GM21360 (cell line): Measurements from ENCODE around the gene CCDC50.

Experiments used
- ATAC-seq: cut with Tn5 transposase; IDR thresholded peaks from one replicate; pipeline ENCODE4 v1.9.1; 2021; ENCODE audit warnings: mild to moderate bottlenecking, moderate library complexity; ENCODE audit not compliant: unreplicated experiment

Gene CCDC50, protein sequence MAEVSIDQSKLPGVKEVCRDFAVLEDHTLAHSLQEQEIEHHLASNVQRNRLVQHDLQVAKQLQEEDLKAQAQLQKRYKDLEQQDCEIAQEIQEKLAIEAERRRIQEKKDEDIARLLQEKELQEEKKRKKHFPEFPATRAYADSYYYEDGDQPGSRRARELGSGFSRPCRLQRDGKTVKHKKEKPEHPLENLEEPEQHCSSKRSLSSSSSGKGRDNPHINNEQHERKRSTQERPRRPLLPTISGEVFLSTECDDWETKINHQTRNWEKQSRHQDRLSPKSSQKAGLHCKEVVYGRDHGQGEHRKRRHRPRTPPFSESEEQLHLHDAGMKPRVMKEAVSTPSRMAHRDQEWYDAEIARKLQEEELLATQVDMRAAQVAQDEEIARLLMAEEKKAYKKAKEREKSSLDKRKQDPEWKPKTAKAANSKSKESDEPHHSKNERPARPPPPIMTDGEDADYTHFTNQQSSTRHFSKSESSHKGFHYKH

GRCh38 chr3:191328962-191329653 lies at the start of gene CCDC50:
Gene CCDC50 (plus strand): TSS chr3:191329394. CDS start chr3:191329675, 281 bp downstream.
- peak; percentile 81 for ATAC-seq

- ATAC-seq, result no peak
Observed at GRCh38 chr3:191280111-191280510, 49.1 kb upstream of the CCDC50 start.

GRCh38 chr3:191280882-191281281 lies 48.3 kb upstream of the CCDC50 start:
- no peak for ATAC-seq

DNA sequence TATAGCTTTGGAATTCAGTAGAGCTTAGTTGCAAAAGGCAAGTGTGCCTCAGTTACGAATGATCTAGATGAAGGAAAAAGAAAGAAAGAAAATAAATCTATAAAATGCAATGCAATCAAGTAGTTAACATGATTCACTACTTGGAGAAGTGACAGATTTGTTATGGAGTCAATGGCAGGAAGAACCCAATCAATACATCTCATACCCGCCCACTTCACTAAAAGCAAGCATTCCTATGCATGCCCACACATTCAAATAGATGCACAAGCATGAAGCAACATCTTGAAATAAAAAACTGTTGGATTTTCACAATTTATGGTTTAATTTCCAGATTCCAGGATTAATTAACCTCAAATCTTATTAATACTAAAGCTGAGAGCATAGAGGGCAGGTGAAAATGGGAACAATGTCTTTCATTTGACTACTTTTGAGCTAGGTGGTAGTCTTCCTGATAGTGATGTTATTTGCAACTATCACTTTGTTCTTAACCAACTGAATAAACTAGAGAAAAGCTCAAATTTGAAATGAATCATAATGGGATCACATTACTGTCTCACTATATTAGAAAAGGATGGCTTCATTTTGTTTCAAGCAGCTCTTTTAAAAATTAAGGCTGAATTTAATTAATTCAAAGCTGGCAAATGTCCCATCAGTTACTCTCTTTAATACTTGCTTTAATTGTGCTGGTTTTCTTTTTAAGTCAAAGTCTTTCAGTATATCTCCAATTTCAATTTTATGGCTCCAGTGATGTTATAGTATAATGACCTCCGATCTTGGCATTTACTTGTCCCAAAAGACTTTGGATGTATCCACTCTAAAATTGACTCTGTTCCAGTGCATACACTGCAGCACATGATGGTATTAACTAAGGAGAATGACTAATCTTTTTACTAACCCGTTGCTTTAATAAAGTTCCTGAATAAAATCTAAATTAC lies 46.7 kb upstream of the CCDC50 start:
- ATAC-seq, result no peak

GRCh38 chr3:191283400-191283799 lies 45.8 kb upstream of the CCDC50 start:
- no peak for ATAC-seq

GRCh38 chr3:191290311-191291025 lies 38.7 kb upstream of the CCDC50 start:
- peak; percentile 80 for ATAC-seq

DNA sequence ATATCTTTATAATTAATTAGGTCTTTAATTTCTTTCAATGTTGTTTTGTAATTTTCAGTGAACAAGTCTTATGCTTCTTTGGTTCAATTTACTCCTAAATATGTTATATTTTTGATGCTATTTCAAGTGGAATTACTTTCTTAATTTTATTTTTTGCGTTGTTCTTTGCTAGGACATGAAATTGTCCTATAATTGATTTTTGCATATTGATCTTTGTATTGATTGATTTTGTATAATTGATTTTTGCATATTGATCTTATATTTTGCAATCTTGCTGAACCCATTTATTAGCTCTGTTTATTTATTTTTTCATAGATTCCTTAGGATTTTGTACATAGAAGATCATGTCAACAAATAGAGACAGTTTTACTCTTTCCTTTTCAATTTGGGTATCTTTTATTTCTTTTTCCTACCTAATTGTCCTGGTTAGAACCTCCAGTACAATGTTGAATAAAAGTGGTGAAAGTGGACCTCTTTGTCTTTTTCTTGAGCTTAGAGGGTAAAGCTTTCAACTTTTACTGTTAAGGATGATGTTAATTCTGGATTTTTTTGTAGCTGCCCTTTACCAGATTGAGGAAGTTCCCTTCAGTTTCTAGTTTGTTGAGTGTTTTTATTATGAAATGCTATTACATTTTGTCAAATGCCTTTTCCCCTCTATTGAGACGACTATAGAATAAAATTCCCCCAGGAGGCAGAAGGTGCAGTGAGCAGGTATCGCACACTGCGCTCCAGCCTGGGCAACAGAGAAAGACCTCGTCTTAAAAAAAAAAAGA lies 36.8 kb upstream of the CCDC50 start:
- ATAC-seq, result no peak

DNA sequence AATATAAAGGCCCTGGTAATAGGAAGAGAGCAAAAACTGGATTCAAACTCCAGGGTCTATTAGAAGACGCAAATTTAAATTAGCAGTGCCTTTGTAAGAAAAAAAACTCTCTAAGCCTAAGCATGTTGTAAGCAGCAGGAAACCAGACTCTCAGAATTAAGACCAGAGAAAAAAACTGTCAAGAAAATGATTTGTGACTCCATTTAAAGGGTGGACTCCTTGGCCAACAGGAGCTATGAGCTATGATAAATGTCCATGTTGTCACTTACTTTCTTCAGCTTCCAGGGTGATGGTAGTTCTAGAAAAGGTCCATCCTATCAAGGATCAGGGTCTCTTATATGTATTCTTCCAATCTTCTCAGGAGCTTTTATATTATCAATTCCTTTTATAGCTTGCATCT lies 34.9 kb upstream of the CCDC50 start:
- ATAC-seq, result no peak

GRCh38 chr3:191296041-191296541 lies 33.1 kb upstream of the CCDC50 start:
- ATAC-seq, result peak; percentile 89

DNA sequence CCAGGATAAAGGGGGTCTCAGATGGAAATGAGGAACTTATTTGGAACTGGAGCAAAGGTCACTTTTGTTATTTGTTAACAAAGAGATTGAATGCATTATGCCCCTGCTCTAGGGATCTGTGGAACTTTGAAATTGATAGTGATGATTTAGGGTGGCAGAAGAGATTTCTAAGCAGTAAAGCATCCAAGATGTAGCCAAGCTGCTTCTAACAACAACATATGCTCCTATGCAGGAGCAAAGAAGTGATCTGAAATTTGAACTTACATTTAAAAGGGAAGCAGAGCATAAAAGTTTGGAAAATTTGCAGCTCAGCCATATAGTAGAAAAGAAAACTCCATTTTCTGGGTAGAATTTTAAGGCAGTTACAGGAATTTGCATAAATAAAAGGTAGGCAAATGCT lies 30.3 kb upstream of the CCDC50 start:
- ATAC-seq, result no peak

GRCh38 chr3:191300422-191300821 lies 28.8 kb upstream of the CCDC50 start:
- no peak for ATAC-seq

DNA sequence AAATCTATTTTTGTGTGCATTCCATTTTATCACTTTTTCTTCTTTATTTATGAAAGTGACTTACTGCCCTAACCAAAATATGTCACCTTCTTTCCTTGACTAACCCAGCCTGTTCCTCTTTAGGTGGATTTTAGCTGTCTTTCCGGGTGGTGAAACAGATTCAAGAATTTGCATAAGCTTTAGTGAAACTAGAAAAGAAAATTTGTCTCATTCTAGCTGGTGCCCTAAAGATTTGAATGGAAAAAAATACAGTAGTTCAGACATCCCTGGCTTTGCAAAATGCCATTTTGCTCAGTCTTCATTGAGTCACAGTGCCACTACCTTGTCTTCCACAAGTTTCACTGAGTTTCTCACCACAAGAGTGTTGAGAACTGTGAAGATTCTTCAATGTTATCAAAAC lies 28.2 kb upstream of the CCDC50 start:
- ATAC-seq, result peak; percentile 73

DNA sequence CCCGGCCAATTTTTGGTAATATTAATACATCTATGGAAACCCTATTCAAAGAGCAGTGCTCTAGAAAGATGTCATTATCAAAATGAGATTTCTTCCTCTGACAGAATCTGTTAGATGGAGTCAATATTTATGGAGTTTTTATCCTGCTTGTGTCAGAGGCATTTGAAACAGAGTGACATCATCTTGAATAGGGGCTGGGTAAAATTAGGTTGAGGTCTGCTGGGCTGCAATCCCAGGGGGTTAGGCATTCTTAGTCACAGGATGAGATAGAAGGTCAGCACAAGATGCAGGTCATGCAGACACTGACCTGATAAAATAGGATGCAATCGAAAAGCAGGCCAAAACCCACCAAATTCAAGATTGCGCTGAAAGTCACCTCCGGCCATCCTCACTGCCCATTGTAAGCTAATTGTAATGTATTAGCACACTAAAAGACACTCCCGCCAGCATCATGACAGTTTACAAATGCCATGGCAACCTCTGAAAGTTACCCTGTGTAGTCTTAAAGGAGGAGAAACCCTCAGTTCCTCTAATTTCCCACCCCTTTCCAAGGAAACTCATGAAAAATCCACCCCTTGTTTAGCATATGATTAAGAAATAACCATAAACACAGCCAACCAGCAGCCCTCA lies 27.3 kb upstream of the CCDC50 start:
- ATAC-seq, result no peak

DNA sequence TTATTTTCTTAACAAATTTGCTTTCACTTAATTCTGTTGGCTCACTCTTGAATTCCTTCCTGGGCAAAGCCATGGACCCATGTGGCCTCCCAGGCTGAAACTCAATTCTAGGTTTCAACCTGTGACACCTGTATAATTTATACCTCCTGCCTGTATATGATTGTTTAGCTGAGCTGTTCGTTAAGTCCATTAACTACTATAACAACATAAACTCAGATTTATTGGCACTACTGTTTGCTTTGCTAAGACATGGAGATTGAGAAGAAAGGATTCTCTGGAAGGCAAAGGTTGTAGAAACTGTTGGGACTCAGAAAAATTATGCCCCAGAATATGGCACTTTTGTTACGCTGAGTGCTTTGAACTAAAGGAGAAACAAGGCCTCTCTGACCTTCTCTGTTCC lies 26.7 kb upstream of the CCDC50 start:
- ATAC-seq, result no peak

GRCh38 chr3:191303596-191303995 lies 25.6 kb upstream of the CCDC50 start:
- no peak for ATAC-seq

DNA sequence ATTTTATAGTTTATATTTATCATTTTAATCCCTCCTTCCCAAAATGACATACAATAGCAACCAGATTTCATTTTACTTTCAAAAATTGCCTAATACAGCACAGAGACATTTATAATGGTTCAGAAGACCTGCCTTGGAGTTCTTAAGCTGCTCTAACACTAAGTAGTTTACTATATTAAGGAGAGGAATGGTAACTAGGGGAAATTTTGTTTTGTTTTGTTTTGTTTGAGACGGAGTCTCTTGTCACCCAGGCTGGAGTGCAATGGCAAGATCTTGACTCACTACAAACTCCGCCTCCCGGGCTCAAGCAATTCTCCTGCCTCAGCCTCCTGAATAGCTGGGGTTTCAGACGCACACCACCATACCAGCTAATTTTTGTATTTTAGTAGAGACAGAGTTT lies 22.8 kb upstream of the CCDC50 start:
- no peak for ATAC-seq

GRCh38 chr3:191307341-191307740 lies 21.9 kb upstream of the CCDC50 start:
- no peak for ATAC-seq

DNA sequence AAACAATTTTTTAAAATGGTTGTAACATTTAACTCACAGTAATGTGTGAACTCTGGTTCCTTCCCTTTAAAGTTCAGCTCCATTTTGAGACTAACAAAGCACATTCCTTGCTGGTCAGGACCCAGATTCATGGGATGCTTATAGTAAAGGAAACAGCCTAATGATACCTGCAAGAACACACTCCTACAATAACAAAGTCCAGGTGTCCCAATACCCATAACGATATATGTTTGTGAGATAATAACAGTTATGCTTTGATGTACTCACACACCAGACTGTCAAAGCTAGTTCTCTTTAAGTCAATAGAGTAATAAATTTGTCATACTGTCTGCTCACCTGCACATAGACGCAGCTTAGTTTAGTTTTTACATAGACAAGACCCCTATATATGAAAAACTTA lies 15.9 kb upstream of the CCDC50 start:
- ATAC-seq, result no peak

- ATAC-seq, result no peak
Observed at GRCh38 chr3:191314109-191314728, 15.0 kb upstream of the CCDC50 start.
